GM03348 (cell line): ENCODE measurements around the gene RANBP6.
"Not testable (repeated sequence)": the region's sequence is repeated elsewhere in the genome, so short reads cannot be mapped to it uniquely, and the experiment has no call there.

Experiments
- DNase-seq: peaks from one replicate; pipeline ENCODE4 v3.0.0; 2012; ENCODE audit warnings: low spot score

Gene RANBP6

DNA sequence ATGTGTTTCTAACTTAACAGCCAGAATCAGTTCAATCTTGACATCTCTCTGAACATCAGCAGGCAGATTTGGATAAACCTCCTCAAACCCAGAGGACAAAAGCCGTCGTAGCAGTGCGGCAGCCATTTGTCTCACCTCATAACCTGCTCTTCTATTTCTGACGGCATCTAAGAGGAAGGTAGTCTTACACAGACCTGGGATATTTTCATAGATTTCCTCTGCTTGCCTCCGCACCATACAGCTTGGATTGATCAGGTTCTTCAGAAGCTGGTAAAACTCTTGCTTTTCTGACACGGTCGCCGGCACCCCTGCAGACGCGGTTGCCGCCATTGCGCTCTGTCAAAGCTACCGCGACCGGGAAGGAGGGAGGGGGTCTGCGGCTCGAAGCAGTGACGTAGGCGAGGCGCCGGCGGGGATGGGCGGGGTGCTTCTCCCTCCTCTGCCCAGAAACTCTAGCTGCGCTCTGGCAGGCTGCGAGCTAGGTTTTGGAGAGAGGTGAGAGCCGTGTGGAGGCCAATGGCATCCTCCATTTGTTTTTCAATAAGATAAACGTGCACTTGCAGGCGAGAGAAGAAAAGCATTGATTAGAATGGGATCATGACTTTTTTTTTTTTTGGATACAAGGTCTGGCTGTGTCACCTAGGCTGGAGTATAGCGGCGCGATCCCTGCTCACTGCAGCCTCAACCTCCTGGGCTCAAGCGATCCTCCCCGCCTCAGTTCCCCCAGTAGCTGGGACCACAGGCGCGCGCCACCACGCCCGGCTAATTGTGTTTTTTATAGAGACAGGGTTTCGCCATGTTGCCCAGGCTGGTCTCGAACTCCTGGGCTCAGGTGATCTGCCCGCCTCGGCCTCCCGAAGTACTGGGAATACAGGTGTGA lies at the start of gene RANBP6:
TSS of gene RANBP6 (minus strand) at position 347 of the 880 bp plus-strand sequence. CDS start at position 330, 17 bp downstream.
- DNase-seq: peak; percentile 95

DNA sequence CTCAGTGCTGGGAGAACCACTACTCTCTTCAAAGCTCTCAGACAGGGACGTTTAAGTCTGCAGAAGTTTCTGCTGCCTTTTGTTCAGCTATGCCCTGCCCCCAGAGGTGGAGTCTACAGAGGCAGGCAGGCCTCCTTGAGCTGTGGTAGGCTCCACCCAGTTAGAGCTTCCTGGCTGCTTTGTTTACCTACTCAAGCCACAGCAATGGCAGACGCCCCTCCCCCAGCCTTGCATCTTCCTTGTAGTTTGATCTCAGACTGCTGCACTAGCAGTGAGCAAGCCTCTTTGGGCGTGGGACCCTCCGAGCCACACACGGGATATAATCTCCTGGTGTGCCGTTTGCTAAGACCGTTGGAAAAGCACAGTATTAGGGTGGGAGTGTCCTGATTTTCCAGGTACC lies 47.7 kb upstream of the RANBP6 start:
- not testable (repeated sequence) for DNase-seq

DNA sequence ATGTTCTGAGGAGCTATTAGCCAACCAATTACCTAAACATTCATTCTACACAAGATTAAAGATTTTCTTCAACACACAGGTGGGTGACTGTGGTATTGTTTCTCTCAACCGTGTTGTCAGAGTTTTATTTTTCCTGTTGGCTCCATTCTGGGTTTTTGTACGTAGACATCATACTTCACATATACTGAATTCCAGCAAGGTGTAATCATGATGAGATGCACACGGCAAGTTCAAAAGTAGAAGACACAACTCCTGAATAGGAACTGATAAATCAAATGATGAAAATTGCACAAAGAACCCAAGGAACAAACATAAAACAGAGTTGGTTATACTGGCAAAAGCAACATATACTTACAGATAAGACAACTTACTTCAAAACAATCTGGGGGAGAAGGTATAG lies 40.2 kb upstream of the RANBP6 start:
- DNase-seq: no peak

DNA sequence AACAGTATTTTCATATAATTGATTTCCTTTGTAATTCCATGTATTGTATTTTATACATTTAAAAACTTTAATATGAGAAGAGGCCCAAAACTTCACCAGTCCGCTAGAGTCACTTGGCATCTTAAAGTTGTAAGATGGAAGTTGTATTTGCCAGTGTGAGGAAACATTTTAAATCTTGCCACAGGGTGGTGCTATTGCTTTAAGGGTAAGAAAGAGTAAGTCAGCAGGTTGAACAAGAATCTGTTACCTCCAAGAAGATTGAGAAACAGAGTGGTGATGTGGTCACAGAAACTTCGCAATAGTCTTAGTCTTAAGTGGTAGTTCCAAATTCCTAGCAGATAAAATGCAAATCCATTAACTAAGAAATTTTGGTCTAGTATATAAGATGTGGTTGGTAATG lies 39.8 kb upstream of the RANBP6 start:
- peak; percentile 74 for DNase-seq

DNA sequence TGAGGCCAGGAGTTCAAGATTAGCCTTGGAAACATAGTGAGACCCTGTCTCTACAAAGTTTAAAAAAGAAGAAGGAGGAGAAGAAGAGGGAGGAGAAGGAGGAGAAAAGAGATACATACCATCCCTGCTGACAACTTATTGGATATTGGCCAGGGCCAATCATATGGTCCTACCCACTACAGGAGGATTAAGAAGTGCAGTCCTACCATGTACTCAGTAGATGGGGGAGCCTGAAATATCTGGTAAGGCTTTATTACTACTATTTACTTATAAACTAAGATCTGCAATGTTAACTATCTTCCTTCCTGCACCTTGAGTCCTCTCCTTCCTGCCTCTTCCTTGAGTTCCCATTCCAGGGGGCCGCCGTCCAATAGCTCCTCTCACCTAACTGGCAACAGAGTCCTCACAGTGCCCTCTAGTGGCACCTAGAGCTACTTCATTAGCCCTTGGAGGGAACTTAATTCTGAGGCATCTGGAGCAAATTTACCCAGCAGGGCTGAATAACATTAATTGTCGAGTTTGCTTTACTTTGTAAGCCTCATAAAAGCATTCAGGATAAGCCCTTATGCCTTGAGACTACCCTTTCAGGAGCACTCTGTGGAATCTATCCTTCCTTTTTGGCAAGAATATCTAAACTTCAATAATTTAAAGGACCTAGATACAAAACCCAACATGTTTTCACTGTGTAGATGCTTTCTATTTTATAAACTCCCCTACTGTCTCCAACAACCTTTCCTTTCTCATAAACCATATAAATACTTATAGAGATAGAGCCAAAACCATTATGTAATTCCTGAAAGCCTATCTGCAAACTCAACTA lies 39.1 kb upstream of the RANBP6 start:
- DNase-seq: peak; percentile 62

DNA sequence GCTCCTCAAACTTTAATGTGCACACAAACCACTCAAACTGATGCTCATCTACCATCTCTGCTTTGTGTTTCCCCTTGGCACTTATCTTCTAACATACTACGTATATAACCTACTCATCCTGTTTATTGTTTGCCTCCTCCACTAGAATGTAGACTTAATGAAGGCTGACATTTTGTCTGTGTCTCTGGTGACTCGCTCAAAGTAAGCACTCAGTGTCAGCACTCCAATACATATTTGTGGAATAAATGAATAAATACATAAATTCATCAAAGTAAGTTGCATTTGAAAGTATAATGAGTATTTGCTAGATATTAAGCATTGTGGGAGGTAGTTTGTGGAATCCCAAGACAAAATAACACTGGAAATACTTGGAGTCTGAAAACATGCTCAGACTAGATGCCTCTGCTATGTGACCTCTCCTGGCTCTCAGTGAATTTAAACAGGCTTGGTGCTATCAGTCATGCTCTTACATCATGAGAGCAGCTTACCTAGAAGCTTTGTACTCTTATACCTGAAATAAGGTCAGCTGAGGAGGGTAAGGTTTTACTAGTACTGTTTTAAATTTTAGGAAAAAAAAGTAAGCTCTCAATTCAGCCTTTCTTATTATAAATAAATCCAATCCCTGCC lies 37.0 kb upstream of the RANBP6 start:
- no peak for DNase-seq

DNA sequence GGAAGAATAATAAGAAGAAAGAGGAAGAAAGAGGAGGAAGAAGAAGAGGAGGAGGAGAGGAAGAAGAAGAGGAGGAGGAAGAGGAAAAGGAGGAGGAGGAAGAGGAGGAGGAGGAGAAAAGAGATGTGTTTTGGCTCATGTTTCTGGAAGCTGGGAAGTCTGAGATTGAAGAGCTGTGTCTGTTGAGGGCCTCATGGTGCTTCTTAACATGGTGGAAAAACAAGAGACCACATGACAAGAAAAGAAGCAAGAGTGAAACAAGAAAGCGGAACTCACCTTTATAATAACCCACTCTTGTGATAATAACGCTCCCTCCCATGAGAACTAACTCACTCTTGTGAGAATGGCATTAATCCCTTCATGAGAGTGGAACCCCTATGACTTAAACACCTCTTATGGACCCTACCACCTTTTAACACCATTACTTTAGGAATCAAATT lies 36.1 kb upstream of the RANBP6 start:
- DNase-seq: no peak

DNA sequence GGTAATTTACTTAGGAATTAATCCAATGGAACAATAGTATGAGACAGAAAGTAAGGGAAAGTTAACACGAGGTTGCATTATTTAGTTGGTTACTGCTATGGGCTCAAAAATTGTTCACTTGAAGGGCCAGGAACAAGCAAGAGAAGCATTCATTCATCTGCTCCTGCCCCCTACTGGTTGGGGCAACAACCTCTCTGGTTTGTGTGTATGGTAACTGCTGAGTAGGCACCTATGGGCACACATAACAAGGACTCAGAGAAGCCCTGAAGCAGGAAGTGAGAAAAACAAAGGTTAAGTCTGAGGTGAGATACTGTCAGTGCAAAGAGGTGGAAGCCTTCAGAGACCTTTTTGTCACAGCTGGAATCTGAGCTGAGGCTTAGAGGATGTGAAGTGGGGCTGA lies 34.4 kb upstream of the RANBP6 start:
- DNase-seq: peak; percentile 9

DNA sequence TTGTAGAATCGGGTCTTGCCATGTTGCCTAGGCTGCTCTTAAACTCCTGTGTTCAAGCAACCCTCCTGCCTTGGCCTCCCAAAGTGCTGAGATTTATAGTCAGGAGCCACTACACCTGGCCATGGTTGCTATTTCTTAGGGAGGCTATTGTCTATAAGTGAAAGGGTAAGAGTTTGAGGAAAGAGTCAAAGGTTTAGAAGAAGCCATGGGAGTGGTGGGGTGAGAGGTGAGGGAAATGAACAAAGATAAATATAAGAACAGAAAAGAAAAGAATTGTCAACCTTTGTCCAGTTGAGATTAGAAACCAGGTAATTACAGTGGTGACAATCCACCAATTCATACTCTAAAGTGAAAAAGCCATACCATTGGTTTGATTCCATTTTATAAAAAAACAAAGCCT lies 32.6 kb upstream of the RANBP6 start:
- DNase-seq: no peak

DNA sequence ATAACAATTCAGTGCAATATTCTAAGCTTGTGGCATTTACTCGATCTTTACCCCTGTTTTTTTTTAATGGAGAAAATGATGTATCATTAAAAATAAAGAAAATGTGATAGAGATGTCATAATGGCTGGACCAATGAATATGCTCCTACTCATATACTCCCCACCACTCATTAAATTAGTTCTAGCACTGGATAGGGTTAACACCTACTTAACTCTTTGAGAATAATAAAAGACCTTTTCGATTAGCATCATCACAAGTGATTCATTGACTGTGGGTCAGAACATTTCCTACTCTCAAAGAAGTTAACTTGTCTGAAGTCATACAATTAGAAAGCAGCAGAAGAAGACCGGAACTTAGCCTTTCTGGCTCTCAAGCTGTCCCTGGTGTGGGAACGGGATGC lies 31.6 kb upstream of the RANBP6 start:
- DNase-seq: no peak

DNA sequence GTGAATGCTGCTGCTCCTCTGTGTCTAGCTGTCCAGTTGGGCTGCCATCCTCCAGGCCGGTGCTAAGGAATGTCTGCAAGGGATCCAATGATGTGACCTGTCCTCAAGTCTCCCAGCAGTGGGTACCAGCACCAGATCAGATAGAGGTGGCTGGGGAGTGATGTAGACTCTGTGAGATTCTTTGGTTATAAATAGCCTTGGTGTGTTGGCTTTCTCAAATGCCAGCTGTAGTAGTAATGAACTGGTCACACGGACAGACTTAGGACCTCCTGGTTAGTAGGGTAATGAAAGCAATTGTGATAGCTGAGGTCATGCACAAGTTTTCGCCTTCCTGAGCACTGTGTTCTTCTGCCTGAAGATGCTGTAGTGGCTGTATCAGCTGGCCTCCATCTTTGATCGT lies 29.9 kb upstream of the RANBP6 start:
- no peak for DNase-seq

DNA sequence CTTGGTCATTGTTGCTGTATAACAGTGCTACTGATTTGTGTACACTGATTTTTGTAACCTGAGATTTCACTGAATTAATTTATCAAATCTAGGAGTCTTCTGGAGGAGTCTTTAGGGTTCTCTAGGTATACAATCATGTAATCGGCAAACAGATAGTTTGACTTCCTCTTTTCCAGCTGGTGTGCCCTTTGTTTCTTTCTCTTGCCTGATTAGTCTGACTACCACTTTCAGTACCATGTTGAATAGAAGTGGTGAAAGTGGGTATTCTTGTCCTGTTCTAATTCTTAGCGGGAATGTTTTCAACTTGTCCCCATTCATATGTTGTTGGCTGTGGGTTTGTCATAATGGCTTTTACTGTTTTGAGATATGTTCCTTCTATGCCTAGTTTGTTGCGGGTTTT lies 24.7 kb upstream of the RANBP6 start:
- no peak for DNase-seq

DNA sequence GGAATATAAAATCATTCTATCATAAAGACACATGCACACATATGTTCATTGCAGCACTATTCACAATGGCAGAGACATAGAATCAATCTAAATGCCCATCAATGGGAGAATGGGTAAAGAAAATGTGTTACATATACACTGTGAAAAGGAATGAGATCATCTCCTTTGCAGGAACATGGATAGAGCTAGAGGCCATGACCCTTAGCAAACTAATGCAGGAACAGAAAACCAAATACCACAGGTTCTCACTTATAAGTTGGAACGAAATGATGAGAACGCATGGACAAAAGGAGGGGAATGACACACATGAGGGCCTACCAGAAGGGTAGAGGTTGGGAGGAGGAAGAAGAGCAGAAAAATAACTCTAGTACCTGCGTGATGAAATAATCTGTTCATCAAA lies 21.0 kb upstream of the RANBP6 start:
- no peak for DNase-seq

DNA sequence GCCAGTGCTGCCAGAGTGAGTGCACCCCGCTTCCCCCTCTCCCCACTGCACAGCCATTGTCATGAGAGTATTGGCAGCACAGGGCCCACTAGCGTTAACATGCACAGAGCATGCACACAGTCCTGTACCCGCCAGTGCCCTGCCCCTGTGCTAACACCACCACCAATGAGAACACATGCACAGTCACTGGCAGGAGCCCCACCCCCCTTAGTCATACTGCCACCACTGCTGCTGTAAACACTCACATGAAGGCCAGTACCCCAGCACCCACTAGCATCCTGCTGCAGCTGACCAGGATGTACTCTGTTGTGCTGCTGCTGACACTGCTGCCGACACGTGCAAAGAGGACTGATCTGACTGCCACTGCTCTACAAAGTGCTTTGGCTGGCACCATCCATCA lies 19.5 kb upstream of the RANBP6 start:
- DNase-seq: no peak

DNA sequence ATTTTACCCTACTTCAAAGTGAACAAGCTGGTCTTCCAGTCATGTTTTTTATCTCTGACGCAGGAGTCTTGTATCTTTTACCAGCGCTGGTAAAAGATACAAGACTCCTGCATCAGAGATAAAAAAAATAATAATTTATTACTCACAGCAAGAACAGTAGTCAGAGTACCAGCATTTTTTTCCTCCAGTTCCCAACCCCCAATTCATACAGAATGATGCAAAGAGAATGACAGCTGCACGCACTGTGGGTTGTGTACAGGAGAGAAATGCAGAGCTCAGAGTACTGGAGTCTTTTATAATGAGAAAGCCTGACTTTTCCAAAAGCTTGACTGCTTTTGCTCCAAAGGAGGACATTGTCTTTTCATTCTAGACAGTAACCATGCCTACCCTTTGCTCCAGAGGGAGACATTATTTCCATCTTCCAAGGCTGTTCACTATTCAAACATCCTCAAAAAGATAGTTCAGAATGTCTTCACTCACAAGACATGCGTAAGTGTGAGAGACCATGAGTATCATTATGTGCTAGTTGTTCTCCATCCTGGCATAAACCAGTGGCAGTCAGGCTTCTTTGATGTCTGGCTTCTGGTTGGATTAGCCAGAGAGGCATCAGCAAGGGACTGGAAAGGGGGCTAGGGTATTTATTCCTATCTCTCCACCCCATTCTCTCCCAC lies 14.3 kb upstream of the RANBP6 start:
- DNase-seq: no peak

DNA sequence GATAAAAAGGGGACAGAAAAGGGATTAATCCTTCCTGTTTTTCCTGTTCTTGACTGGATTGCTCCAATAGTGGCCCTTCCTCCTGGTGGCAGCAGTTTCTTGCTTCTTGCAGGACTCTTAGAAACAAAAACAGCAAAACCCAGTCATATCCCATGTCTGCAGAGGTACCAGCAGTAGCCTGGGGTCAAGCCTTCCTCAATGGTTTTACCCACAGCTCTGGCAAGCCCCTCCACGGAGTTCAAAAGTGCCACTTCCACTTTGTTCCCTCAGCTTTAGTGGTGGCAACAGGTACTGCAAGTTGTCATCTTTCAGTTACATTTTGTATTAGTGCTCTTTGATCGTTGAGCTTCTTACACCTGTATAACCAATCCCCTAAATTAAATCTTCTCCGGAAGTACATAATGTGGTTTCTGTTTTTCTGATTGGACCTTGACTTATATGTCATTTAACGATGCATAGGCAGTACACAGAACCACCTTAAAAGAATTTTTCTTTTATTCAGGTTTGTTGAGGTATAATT lies 8.7 kb upstream of the RANBP6 start:
- DNase-seq: no peak

DNA sequence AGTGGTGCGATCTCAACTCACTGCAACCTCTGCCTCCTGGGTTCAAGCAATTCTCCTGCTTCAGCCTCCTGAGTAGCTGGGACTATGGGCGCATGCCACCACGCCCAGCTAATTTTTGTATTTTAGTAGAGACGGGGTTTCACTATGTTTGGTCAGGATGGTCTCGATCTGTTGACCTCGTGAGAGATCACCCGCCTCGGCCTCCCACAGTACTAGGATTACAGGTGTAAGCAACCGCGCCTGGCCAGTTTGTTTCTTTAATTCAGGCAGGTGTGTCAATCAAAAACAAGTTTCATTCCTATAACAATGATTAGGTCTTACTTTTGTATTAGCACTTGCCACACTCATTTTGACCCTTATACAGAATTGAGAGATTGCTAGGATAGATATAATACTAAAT lies 1.6 kb upstream of the RANBP6 start:
- not testable (repeated sequence) for DNase-seq

DNA sequence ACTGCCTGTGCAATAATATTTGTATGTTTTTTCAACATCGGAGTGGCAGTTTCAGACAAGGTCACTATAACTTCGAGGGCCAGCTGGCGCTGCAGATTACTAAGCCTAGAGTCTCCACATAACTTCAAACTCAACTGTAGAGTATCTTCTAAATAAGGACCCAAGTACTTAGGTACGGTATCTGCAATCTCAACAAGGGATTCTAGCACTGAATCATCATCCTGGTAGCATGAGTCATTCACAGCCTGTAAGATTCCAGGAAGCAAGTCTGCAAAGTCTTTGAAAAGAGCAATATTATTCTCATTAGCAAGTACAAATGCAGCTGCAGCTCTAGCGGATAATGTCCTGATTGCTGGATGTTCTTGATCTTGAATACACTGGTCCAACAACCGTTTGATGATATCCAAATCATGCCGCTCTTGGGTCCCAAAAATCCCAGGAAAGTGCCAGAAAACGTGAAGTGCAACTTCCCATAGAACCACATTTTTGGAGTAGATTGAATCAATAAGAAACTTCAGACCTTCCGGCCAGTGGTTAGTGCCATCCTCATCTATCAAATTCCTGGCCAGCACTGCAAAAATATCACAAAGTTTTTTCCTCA lies 654 bp downstream of the RANBP6 start:
- peak; percentile 33 for DNase-seq

DNA sequence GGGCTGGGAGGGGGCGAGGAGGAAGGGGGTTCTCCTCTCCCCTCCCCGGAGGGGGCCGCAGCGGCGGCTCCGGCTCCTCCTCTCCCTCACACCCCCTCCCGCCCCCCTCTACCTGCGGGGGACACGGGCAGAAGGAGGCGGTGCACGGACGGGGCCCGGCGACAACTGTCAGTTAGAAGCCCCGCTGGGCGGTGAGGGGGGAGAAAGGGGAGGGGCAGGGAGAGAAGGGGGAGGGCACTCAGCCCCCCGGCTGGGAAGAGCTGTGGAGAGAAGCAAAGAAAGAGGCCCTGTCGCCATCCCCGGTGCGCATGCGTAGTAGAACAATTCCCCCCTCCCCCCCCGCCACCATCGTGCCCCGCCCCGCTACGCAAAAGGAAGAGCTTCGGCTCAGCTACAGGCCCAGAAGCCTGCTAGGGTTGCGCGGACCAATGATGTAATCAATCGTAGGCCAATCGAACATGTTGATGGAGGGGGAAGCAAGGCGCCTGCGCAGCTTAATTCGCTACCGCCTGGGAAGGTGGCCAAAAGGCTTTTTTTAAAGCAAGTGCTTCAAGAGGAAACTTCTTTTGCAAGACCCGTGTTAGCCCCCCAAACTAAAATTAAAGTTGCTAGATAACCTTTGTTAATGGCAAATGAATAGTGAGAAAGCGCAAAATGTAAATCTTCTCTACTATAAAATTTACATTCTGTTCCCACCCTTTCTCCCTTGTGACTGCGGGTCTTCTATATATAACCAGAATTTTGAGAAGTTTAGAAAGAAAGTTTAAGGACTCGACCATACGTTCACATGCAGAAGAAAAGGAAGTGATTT lies 7.0 kb downstream of the RANBP6 start:
- peak; percentile 97 for DNase-seq

DNA sequence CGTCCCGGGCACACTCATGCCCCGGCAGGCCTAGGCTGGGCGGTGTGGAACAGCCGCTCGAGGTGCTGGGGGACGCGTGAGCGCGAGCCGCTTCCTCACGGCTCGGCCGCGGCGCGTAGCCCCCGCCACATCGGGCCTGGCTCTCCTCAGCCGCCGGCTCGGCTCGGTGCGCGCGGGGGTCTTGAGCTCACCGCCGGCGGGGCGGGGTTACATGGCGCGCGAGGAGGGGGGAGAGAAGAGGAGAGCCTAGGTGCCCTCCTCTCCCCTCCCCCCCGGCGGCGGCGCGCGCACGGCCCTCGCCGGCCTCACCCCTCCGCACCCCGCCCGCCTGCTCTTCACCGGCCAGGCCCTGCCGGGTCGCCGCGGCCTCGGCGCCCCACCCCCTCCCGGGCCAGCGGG lies 7.7 kb downstream of the RANBP6 start:
- DNase-seq: peak; percentile 86
